Skin epidermis (tissue), 12 donors: ENCODE data around the gene NUDT8.
A peak's percentile ranks its signal among the peaks of the same experiment; 100 is the strongest.
"Not testable (repeated sequence)": the region's sequence is repeated elsewhere in the genome, so short reads cannot be mapped to it uniquely, and the experiment has no call there.

Source experiments
- H3K27ac ChIP-seq, 21 experiments: fragments of 200-600 bp; sonication (generic) in 11 of 21; one replicate each; pipeline ENCODE4 v1.5.0; 2020; ENCODE audit warnings: mild to moderate bottlenecking in 3 of 21, inconsistent platforms in 2 of 21, moderate library complexity in 2 of 21
- H3K4me3 ChIP-seq, 7 experiments: fragments of 200-600 bp; sonication (generic) in 2 of 7; one replicate each; pipeline ENCODE4 v1.5.0; 2020; ENCODE audit warnings: inconsistent platforms in 2 of 7, mild to moderate bottlenecking in 2 of 7, moderate library complexity in 1 of 7

Gene NUDT8

GRCh38 chr11:67662835-67663531 is 33.2 kb upstream of the NUDT8 start:
- Histone ChIP-seq H3K4me3 (no peak overlapping the region), H3K27ac (no peak overlapping the region)

- Histone ChIP-seq H3K4me3 (no peak overlapping the region), H3K27ac (no peak overlapping the region)
Observed at GRCh38 chr11:67662142-67662834, 32.6 kb upstream of the NUDT8 start.

DNA sequence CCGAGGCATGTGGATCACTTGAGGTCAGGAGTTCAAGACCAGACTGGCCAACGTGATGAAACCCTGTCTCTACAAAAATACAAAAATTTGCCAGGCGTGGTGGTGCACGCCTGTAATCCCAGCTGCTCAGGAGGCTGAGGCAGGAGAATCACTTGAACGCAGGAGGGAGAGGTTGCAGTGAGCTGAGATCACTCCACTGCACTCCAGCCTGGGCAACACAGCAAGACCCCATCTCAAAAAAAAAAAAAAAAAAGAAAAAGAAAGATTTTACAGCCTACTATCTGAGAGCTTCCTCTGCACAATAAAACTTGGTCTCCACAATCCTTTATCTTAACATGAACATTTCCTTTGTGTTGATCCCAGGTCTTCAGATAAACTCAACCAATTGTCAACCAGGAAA is 31.0 kb upstream of the NUDT8 start:
- not testable (repeated sequence) for H3K4me3 ChIP-seq, H3K27ac ChIP-seq

- H3K27ac ChIP-seq, H3K4me3 ChIP-seq: not testable (repeated sequence)
Observed at GRCh38 chr11:67659651-67660165, 30.0 kb upstream of the NUDT8 start.

GRCh38 chr11:67657300-67657699 is 27.6 kb upstream of the NUDT8 start:
- Histone ChIP-seq H3K27ac (peak overlapping the region in 5 of 21 experiments; percentile 2 to 48 (median 17)), H3K4me3 (no peak overlapping the region)

GRCh38 chr11:67656278-67656922 is 26.7 kb upstream of the NUDT8 start:
- no peak overlapping the region for H3K4me3 ChIP-seq

DNA sequence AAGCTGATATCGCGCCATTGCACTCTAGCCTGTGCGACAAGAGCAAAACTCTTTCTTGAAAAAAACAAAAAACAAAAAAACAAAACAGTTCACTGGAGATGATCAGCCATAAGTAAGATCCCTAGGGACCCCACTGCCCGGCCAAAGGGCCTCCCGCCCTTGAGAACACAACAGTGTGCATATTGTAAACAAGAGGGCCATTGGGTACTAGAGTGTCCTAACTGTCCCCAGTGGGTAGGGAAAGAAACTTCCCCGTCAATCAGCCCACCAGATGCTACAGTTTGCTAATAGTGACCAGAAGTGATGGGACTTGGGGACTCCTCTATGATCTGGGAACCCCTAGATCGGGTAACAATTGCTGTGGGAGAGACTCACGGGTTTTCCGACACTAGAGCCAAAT is 24.5 kb upstream of the NUDT8 start:
- no peak overlapping the region for H3K4me3 ChIP-seq
- no peak overlapping the region for H3K27ac ChIP-seq

More at GRCh38 chr11:67656278-67656922, 26.7 kb upstream of the NUDT8 start:
- peak overlapping the region in 5 of 21 experiments; percentile 2 to 47 (median 29) for H3K27ac ChIP-seq

GRCh38 chr11:67652965-67653845 is 23.5 kb upstream of the NUDT8 start:
- Histone ChIP-seq H3K27ac (no peak overlapping the region), H3K4me3 (no peak overlapping the region)

DNA sequence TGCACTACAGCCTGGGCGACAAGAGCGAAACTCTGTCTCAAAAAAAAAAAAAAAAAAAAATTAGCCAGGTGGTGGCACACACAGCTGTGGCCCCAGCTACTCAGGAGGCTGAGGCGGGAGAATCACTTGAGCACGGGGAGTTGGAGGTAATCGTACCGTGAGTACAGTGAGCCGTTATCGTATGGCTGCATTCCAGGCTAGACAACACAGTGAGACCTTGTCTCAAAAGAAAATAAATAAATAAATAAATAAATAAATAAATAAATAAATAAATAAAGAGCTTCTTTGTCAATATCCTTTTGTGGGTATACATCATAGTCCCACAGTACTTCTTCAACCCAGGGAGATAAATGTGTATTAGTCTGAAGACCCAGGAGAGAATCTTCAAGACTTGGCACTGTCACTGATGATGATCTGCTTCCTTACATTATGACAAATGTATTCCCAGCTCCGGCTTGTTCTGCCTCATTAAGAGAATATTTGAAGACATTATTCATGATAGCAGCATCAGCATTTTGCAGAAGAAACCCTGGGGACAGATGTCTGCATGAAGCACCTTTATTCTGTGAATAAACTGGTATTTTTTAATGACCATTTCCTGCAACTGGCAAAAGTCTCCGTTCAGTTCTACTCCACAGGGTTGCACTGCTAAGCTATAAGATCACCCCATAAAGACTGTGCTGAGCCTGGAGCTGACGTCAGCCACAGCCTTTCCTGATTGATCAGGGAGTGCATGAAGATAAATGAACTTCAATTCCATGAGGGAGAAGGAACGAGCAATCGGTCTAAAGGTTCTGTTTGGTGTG is 22.4 kb upstream of the NUDT8 start:
- H3K27ac ChIP-seq: no peak overlapping the region
- no peak overlapping the region for H3K4me3 ChIP-seq

GRCh38 chr11:67649634-67650510 is 20.1 kb upstream of the NUDT8 start:
- Histone ChIP-seq H3K27ac (peak overlapping the region in 11 of 21 experiments; percentile 29 to 89 (median 65)), H3K4me3 (peak overlapping the region in 5 of 7 experiments; percentile 24 to 41 (median 38))

GRCh38 chr11:67648796-67649613 is 19.3 kb upstream of the NUDT8 start:
- H3K4me3 ChIP-seq: no peak overlapping the region
- H3K27ac ChIP-seq: peak overlapping the region in 3 of 21 experiments; percentile 9 to 57 (median 10)

DNA sequence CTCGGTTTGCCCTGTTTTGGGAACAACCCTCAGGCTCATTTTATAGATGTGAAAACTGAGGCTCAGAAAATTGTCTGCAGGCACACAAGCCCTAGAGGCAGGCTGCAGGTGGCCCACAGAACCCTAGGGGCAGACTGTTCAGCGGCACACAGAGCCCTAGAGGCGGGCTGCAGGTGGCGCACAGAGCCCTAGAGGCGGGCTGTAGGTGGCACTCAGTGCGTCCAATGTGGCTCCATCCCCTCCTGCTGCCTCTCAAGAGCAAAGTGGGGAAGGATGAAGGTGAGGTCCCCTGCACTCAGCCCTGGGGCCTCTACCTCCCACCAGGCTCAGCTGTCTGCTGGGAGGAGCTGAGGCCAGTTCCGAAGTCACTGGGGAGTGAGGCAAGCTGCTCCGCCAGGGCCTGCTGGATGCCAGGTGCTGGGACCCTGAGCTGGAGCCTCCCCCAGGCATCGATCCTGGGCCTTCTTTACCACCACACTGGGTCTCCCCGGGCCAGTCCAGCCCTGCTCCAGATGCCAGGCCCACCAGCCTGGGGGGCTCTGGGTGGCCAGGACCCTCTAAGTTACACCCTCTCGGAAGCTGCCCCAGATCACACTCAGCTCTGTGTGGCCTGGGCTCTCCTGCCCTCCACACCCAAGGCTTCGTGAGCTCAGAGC is 18.5 kb upstream of the NUDT8 start:
- H3K27ac ChIP-seq: peak overlapping the region in 3 of 21 experiments; percentile 9 to 57 (median 10)
- H3K4me3 ChIP-seq: no peak overlapping the region

DNA sequence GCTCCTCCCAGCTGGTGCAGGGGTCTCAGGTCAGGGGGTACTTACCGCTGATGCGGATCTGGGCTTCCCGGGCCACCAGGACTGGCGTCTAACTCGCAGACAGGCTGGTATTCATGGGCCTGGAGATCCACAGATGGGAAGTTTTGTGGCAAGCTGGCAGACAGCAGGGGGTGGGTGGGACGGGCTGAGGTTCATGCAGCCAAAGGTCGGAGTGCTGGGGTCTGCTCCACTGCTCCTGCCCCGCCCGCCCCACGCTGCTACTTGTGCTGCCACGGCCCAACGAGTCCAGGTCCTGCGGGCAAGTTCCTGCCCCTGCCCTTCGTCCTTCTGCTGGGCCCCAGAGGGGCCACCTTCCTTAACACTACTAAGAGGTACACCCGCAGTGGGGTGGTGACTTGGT is 17.7 kb upstream of the NUDT8 start:
- H3K4me3 ChIP-seq: no peak overlapping the region
- H3K27ac ChIP-seq: no peak overlapping the region

DNA sequence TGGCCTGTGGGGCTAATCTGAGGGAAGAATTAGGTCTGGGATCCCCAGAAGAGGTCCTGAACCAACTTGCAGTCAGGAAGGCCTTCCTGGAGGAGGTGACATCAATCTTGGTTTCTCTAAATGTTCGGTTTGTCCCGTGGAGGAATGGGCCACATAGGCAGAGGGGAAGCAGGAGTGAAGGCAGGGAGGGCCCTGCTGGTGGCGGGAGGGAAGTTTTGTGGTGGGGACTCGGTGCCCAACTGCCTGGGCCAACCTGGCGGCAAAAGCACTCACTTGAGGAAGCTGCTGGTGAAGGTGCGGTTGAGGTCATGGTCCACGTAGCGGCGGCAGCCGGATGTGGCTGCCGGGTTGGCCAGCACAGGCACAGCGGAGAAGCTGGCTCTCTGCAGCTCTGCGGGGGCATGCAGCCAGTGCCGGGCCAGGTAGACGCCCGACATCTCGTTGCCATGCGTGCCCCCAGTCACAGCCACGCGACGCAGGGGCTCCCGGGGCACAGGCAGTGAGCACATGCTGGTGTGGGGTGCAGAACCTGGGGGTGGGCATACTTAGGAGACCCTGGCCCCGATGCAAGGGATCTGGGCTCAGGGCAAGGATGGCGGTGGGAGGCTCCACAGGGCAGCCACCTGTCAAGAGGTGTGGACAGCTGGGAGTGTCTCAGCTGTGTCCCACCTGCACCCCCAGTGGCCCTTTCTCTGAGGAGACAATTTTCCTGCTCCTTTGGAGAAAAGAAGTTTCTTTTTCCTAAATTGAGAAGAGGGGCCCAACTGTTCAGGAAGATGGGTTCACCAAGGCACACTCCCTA is 17.0 kb upstream of the NUDT8 start:
- H3K27ac ChIP-seq: peak overlapping the region in 1 of 21 experiments; percentile 55
- H3K4me3 ChIP-seq: no peak overlapping the region
